ENCODE data around the gene ADCY10. TPM values are rescaled to one million over a fixed set of nuclear protein-coding genes. Genes with fewer than 3 reads are reported as not detected.

Gene ADCY10
- total and polyA plus RNA-seq, 9 of the 15 experiments (the other 6 are each of a cell fraction or from before 2014, with no cell fraction given) = 0.08 to 0.86 (median 0.22) TPM

GRCh38 chr1:167820684-167821355 is 93.1 kb downstream of the ADCY10 start (continued):
- TF ChIP-seq ZBTB9 (CRISPR knock-in tag; IDR thresholded peaks at IDR 0.05) (0 out of 2 replicates have a peak, but pooled peaks have one; percentile 76), NR0B1 (IDR thresholded peaks at IDR 0.05; ENCODE audit: partially characterized antibody) (no peak), GTF2A2 (tag; IDR thresholded peaks at IDR 0.05) (peak; percentile 15; the same call in 1 of the 2 replicates), KDM5B (IDR thresholded peaks at IDR 0.05; ENCODE audit: insufficient replicate concordance, low read depth, low read length) (peak; percentile 40), SRF (CRISPR knock-in tag; IDR thresholded peaks at IDR 0.05) (0 out of 4 replicates have a peak, but pooled peaks have one; percentile 32 to 51), ZNF277 (CRISPR knock-in tag; IDR thresholded peaks at IDR 0.05; ENCODE audit: borderline replicate concordance) (no peak), ERF (CRISPR knock-in tag; IDR thresholded peaks at IDR 0.05) (no peak), VEZF1 (CRISPR knock-in tag; IDR thresholded peaks at IDR 0.05) (no peak), MXI1 (IDR thresholded peaks at IDR 0.05; ENCODE audit: low read depth, low read length) (no peak)
